ENCODE data around the gene SLC24A3.

SLC24A3 gene

GRCh38 chr20:19212469-19212815 lies at the start of gene SLC24A3:
SLC24A3 (plus strand) TSS chr20:19212642.
- no peak for DNase-seq

- DNase-seq = no peak
These were observed 42.3 kb upstream of the SLC24A3 start for GRCh38 chr20:19170148-19170547.

GRCh38 chr20:19172637-19173036 lies 39.8 kb upstream of the SLC24A3 start:
- DNase-seq = no peak

- no peak for DNase-seq
These were observed 35.9 kb upstream of the SLC24A3 start for GRCh38 chr20:19176470-19177052.

- no peak for DNase-seq
These were observed 30.9 kb upstream of the SLC24A3 start for GRCh38 chr20:19181552-19181951.

- no peak for DNase-seq
These were observed 27.4 kb upstream of the SLC24A3 start for GRCh38 chr20:19185083-19185482.

- DNase-seq = no peak
These were observed 19.1 kb upstream of the SLC24A3 start for GRCh38 chr20:19193349-19193748.

GRCh38 chr20:19205981-19206396 lies 6.5 kb upstream of the SLC24A3 start:
- DNase-seq = peak; percentile 45

- no peak for DNase-seq
These were observed 4.9 kb upstream of the SLC24A3 start for GRCh38 chr20:19207541-19207940.

- DNase-seq = no peak
These were observed 1.9 kb upstream of the SLC24A3 start for GRCh38 chr20:19210391-19211155.

GRCh38 chr20:19211252-19211651 lies 1.2 kb upstream of the SLC24A3 start:
- DNase-seq = no peak

- peak; percentile 10 for DNase-seq
These were observed 577 bp upstream of the SLC24A3 start for GRCh38 chr20:19211661-19212468.

GRCh38 chr20:19212821-19213502 lies 520 bp downstream of the SLC24A3 start:
- DNase-seq = peak; percentile 13

- DNase-seq = no peak
These were observed 1.6 kb downstream of the SLC24A3 start for GRCh38 chr20:19213946-19214490.

- no peak for DNase-seq
These were observed 6.0 kb downstream of the SLC24A3 start for GRCh38 chr20:19218411-19218810.

- DNase-seq = no peak
These were observed 10.1 kb downstream of the SLC24A3 start for GRCh38 chr20:19222520-19223040.

- no peak for DNase-seq
These were observed 11.2 kb downstream of the SLC24A3 start for GRCh38 chr20:19223640-19224039.

GRCh38 chr20:19231359-19232035 lies 19.1 kb downstream of the SLC24A3 start:
- DNase-seq = no peak

GRCh38 chr20:19232997-19233794 lies 20.8 kb downstream of the SLC24A3 start:
- no peak for DNase-seq

GRCh38 chr20:19236371-19237055 lies 24.1 kb downstream of the SLC24A3 start:
- no peak for DNase-seq

- DNase-seq = no peak
These were observed 29.0 kb downstream of the SLC24A3 start for GRCh38 chr20:19241440-19241839.

All from NCI-H2227 treated with DMSO at 0.1 percent for 48 hours (cell line).